ENCODE measurements around the gene SARS1. TPM values are rescaled to one million over a fixed set of nuclear protein-coding genes. Genes with fewer than 3 reads are reported as not detected.

SARS1 gene
- total and polyA plus RNA-seq, 2 of the 13 experiments (the other 11 are each of a cell fraction or from before 2014, with no cell fraction given), result 103 to 134 TPM

GRCh38 chr1:109277434-109278204, 63.9 kb downstream of the SARS1 start:
- no peaks in the 10 kb centered on the region; a peak in 1 of 5 replicates for H3K27me3 ChIP-seq (ENCODE audit: control insufficient read depth in 1 of 2, insufficient read depth in 2 of 2, low read length in 2 of 2)
- H3K4me3 ChIP-seq (replicated peaks in 1 of 3; ENCODE audit: insufficient read depth in 1 of 3, low read depth in 2 of 3, low read length in 3 of 3), result peak overlapping the region in 1 of 3 experiments; percentile 19; a peak in 1 of 6 replicates
- H3K4me2 ChIP-seq (ENCODE audit: low read depth, low read length), result peak overlapping the region; percentile 67
- H3K9ac ChIP-seq (ENCODE audit: insufficient read depth, low read depth, low read length), result peak overlapping the region; percentile 46
- ChIA-PET POLR2A (interaction anchor here (0.6 to 4.4 kb wide), 8 partner anchors 18 to 177 kb away, joined by 3 to 28 read pairs (median 6); partner anchors contain the start of genes MYBPHL and SORT1), CTCF (ENCODE audit: low intra/inter-chr PET ratio, low total read pairs) (interaction anchor here (1.4 to 1.5 kb wide), 2 partner anchors 14 to 122 kb away, joined by 8 to 18 read pairs; partner anchors contain the start of gene SORT1)
- WGBS (ENCODE audit: low lambda C conversion rate), result 83% methylated on average over 4 of the region's 7 CpGs
- peaks cover 88% of the 10 kb centered on the region for H3K4me1 ChIP-seq (ENCODE audit: insufficient read depth, low read length)
- H2AFZ ChIP-seq (ENCODE audit: low read length), result no peak overlapping the region
- H3K9me3 ChIP-seq (ENCODE audit: low read length), result no peaks in the 10 kb centered on the region
- in situ Hi-C loops (cut with HindIII; ENCODE audit: extremely low pct_ligation_motif_present, low pct_unique_long_range_greater_than_20kb) (no loop called here), intact Hi-C loops (cut with micrococcal nuclease; ENCODE audit: unreplicated experiment) (loop anchor here (1.0 to 10.0 kb wide), 2 partner anchors 67 to 121 kb away; no protein-coding TSS in a partner anchor)
- no peaks in the 10 kb centered on the region for H4K20me1 ChIP-seq (ENCODE audit: insufficient read depth, low read length)
- peak; percentile 70 for ATAC-seq
- H3K36me3 ChIP-seq (replicated peaks in 1 of 2; ENCODE audit: control insufficient read depth in 1 of 2, insufficient read depth in 2 of 2, low read length in 2 of 2), result peaks cover 4 to 12% of the 10 kb centered on the region in 2 experiments; a peak in 2 of 5 replicates
- BruUV-seq (replicated peaks), result no TSS peak
- peak overlapping the region; percentile 66 for H3K27ac ChIP-seq (ENCODE audit: extremely low read length, insufficient read depth, low read length)
- FAIRE-seq, result peak; percentile 99
- peaks cover 17% of the 10 kb centered on the region for H3K79me2 ChIP-seq (ENCODE audit: insufficient read depth, low read length)
- DNase-seq (ENCODE audit: low spot score), result peak; percentile 86
- no peak for TF ChIP-seq SETDB1 (CRISPR knock-in tag; IDR thresholded peaks at IDR 0.05; ENCODE audit: borderline replicate concordance)
- no peak for TF ChIP-seq SNRNP70 (IDR thresholded peaks at IDR 0.05; ENCODE audit: low read depth, low read length)
- no peak for TF ChIP-seq EEA1 (CRISPR knock-in tag; IDR thresholded peaks at IDR 0.05; ENCODE audit: borderline replicate concordance)
- TF ChIP-seq RXRA (CRISPR knock-in tag; IDR thresholded peaks at IDR 0.05), result peak; percentile 65; the same call in 1 of the 2 replicates
- no peak for TF ChIP-seq CCAR2 (optimal IDR thresholded peaks at IDR 0.05; ENCODE audit: low read depth, low read length)
- TF ChIP-seq FOXP1 (IDR thresholded peaks at IDR 0.05), result no peak
- 0 out of 2 replicates have a peak, but pooled peaks have one; percentile 11 for TF ChIP-seq FOXP1 (CRISPR knock-in tag; IDR thresholded peaks at IDR 0.05)
- TF ChIP-seq SKI (IDR thresholded peaks at IDR 0.05; ENCODE audit: partially characterized antibody), result no peak
- TF ChIP-seq HMGXB4 (CRISPR knock-in tag; IDR thresholded peaks at IDR 0.05; ENCODE audit: borderline replicate concordance in 1 of 2, low read depth in 1 of 2), result peak in 1 of 2 experiments; percentile 58; a peak in 2 of 4 replicates
- peak; percentile 44 to 72; a peak in 3 of 4 replicates for TF ChIP-seq MAFK (conservative IDR thresholded peaks at IDR 0.05 in 1 of 2, IDR thresholded peaks at IDR 0.05 in 1 of 2; ENCODE audit: low read length in 2 of 2)
- TF ChIP-seq NR2F6 (IDR thresholded peaks at IDR 0.05), result no peak; the same call in 1 of the 2 replicates
- TF ChIP-seq NR2F6 (CRISPR knock-in tag; IDR thresholded peaks at IDR 0.05), result peak; percentile 72
- TF ChIP-seq BHLHE40 (IDR thresholded peaks at IDR 0.05; ENCODE audit: low read length), result no peak
- TF ChIP-seq MAFF (IDR thresholded peaks at IDR 0.05; ENCODE audit: low read depth, low read length), result peak; percentile 55; the same call in 1 of the 2 replicates
- TF ChIP-seq ARNT (IDR thresholded peaks at IDR 0.05), result no peak
- TF ChIP-seq CBX1 (IDR thresholded peaks at IDR 0.05; ENCODE audit: low read depth), result peak; percentile 65
- TF ChIP-seq MYNN (CRISPR knock-in tag; IDR thresholded peaks at IDR 0.05; ENCODE audit: low read depth), result no peak
- no peak for TF ChIP-seq ZNF33A (CRISPR knock-in tag; IDR thresholded peaks at IDR 0.05; ENCODE audit: borderline replicate concordance)
- no peak for TF ChIP-seq IKZF4 (CRISPR knock-in tag; IDR thresholded peaks at IDR 0.05; ENCODE audit: borderline replicate concordance, low read depth, not compliant biosample characterization)
- peak; percentile 41; the same call in 1 of the 2 replicates for TF ChIP-seq SP2 (CRISPR knock-in tag; IDR thresholded peaks at IDR 0.05)
- TF ChIP-seq ZNF614 (CRISPR knock-in tag; IDR thresholded peaks at IDR 0.05; ENCODE audit: borderline replicate concordance), result no peak
- TF ChIP-seq PAWR (CRISPR knock-in tag; IDR thresholded peaks at IDR 0.05; ENCODE audit: borderline replicate concordance), result no peak
- TF ChIP-seq MBNL3 (CRISPR knock-in tag; conservative IDR thresholded peaks at IDR 0.05), result no peak

Data from HepG2 (cell line).